Erythroblast (primary cell): ENCODE results near the gene UCN2.

Source experiments
- GATA1 ChIP-seq: IDR thresholded peaks from 2 replicates; pipeline ENCODE4 v1.6.1; 2011; ENCODE audit warnings: low read depth, mild to moderate bottlenecking, control low read depth, low read length, moderate library complexity
- POLR2A ChIP-seq: IDR thresholded peaks from 2 replicates; pipeline ENCODE4 v1.6.1; 2011; ENCODE audit warnings: mild to moderate bottlenecking, low read length

DNA sequence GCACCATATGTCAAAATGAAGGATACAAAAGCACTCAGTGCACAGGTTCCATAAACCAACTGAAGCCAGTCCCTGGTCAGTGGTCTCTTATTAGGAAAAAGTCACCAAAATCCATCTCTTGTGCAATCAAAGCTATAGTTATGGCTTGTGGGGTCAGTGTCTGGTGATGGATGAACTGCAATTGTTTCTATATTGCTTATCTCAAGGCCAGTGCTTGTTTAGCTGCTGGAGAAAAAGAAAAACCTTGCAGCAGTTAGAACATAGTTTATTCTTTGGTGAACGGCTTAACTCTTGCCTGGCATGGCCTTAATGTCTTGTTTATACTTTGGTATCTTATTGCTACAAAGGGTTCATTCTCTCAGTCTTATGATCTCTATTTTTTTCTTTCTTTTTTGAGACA, 48.7 kb upstream of the UCN2 start:
- no peak for TF ChIP-seq POLR2A
- TF ChIP-seq GATA1, result no peak
